AG10803 (cell line): Measurements from ENCODE around the gene MRPS9.

ENCODE experiments used
- DNase-seq: peaks from one replicate; pipeline ENCODE4 v3.0.0; 2010; ENCODE audit warnings: low read depth
- H3K4me3 ChIP-seq: 2 replicates; pipeline ENCODE4 v1.5.1; 2011; ENCODE audit warnings: mild to moderate bottlenecking, low read length, control low read depth
- CTCF ChIP-seq: conservative IDR thresholded peaks from 2 replicates; pipeline ENCODE4 v1.5.1; 2011; ENCODE audit warnings: mild to moderate bottlenecking, low read length, control low read depth, inconsistent platforms

MRPS9 gene

GRCh38 chr2:105144152-105144940 lies 106.5 kb downstream of the MRPS9 start:
- TF ChIP-seq CTCF: no peak
- no peak for DNase-seq
- no peak overlapping the region for H3K4me3 ChIP-seq

GRCh38 chr2:105144941-105145300 lies 107.1 kb downstream of the MRPS9 start:
- TF ChIP-seq CTCF: no peak

GRCh38 chr2:105149272-105149671 lies 111.4 kb downstream of the MRPS9 start:
- H3K4me3 ChIP-seq: no peak overlapping the region
- no peak for DNase-seq

More at GRCh38 chr2:105144941-105145300, 107.1 kb downstream of the MRPS9 start:
- DNase-seq: no peak
- no peak overlapping the region for H3K4me3 ChIP-seq

More at GRCh38 chr2:105149272-105149671, 111.4 kb downstream of the MRPS9 start:
- TF ChIP-seq CTCF: no peak
